Muscle of leg (tissue), 11 donors: Measurements from ENCODE around the gene ZCCHC4. TPM values are rescaled to one million over a fixed set of nuclear protein-coding genes. Genes with fewer than 3 reads are reported as not detected.

Source experiments
- DNase-seq: peaks from one replicate; pipeline ENCODE4 v3.0.0; 2013
- H3K27ac ChIP-seq: one replicate; pipeline ENCODE4 v1.5.1; 2013; ENCODE audit warnings: mild to moderate bottlenecking, low read length, control low read depth
- H3K27me3 ChIP-seq: one replicate; pipeline ENCODE4 v1.6.1; 2013; ENCODE audit warnings: low read length; ENCODE audit not compliant: control insufficient read depth, insufficient read depth
- H3K36me3 ChIP-seq: one replicate; pipeline ENCODE4 v1.6.1; 2013; ENCODE audit warnings: low read length; ENCODE audit not compliant: control insufficient read depth, insufficient read depth
- H3K4me1 ChIP-seq: one replicate; pipeline ENCODE4 v1.6.1; 2013; ENCODE audit warnings: low read length; ENCODE audit not compliant: control insufficient read depth, insufficient read depth
- H3K4me3 ChIP-seq: one replicate; pipeline ENCODE4 v1.5.1; 2013; ENCODE audit warnings: low read length, control low read depth
- H3K9me3 ChIP-seq: replicated peaks from 2 replicates; pipeline ENCODE4 v1.6.1; 2013; ENCODE audit warnings: low read depth, low read length; ENCODE audit not compliant: control insufficient read depth
- WGBS: methylation state at CpG from one replicate; pipeline ENCODE4 v1.1.5; 2013; ENCODE audit warnings: missing lambda C conversion rate; ENCODE audit not compliant: insufficient coverage; 5-methylcytosine and 5-hydroxymethylcytosine counted together
- polyA plus RNA-seq, 8 donors: library from polyadenylated mRNA; unstranded; fragments of 120-200 nt; gene quantifications; one replicate each; pipeline versions ENCODE4 v1.2.1 to v1.2.3, GENCODE V29; 2013; ENCODE audit warnings: inconsistent platforms in 1 of 8, low replicate concordance in 1 of 8; ENCODE audit not compliant: insufficient read length in 8 of 8, insufficient read depth in 1 of 8
- total RNA-seq: library from RNA; stranded (reverse); fragments of 120-200 nt; gene quantifications from one replicate; pipeline ENCODE4 v1.2.4, GENCODE V29; 2013

Gene ZCCHC4
- total and polyA plus RNA-seq, 9 donors: 7.9 to 18.6 (median 9.9) TPM

- Histone ChIP-seq H3K9me3 (peaks cover 13% of the 10 kb centered on the region), H3K36me3 (peaks cover 37% of the 10 kb centered on the region), H3K27me3 (no peaks in the 10 kb centered on the region), H3K4me3 (no peak overlapping the region), H3K27ac (no peak overlapping the region), H3K4me1 (no peaks in the 10 kb centered on the region)
- no CpG with 5 or more reads among the region's 3 CpGs for WGBS
- no peak for DNase-seq
These were observed 88.5 kb downstream of the ZCCHC4 start for GRCh38 chr4:25401066-25401465.

GRCh38 chr4:25402521-25402920 lies 89.9 kb downstream of the ZCCHC4 start:
- Histone ChIP-seq H3K4me3 (no peak overlapping the region), H3K36me3 (peaks cover 29% of the 10 kb centered on the region), H3K27ac (no peak overlapping the region), H3K4me1 (no peaks in the 10 kb centered on the region), H3K9me3 (peaks cover under 1% of the 10 kb centered on the region), H3K27me3 (no peaks in the 10 kb centered on the region)
- no peak for DNase-seq
- no CpG with 5 or more reads among the region's 1 CpG for WGBS

GRCh38 chr4:25403699-25404098 lies 91.1 kb downstream of the ZCCHC4 start:
- Histone ChIP-seq H3K27ac (no peak overlapping the region), H3K36me3 (peaks cover 26% of the 10 kb centered on the region), H3K27me3 (no peaks in the 10 kb centered on the region), H3K9me3 (no peaks in the 10 kb centered on the region), H3K4me1 (no peaks in the 10 kb centered on the region), H3K4me3 (no peak overlapping the region)
- DNase-seq: no peak

- Histone ChIP-seq H3K27me3 (no peaks in the 10 kb centered on the region), H3K9me3 (no peaks in the 10 kb centered on the region), H3K4me3 (no peak overlapping the region), H3K4me1 (no peaks in the 10 kb centered on the region), H3K27ac (no peak overlapping the region), H3K36me3 (peaks cover 24% of the 10 kb centered on the region)
- DNase-seq: no peak
- 17% methylated on average over 1 of the region's 2 CpGs for WGBS
These were observed 92.9 kb downstream of the ZCCHC4 start for GRCh38 chr4:25405453-25405852.

- no peak for DNase-seq
- Histone ChIP-seq H3K4me3 (no peak overlapping the region), H3K27ac (no peak overlapping the region), H3K36me3 (peaks cover 27% of the 10 kb centered on the region), H3K9me3 (no peaks in the 10 kb centered on the region), H3K27me3 (no peaks in the 10 kb centered on the region), H3K4me1 (no peaks in the 10 kb centered on the region)
- WGBS: 83% methylated on average over 2 of the region's 5 CpGs
These were observed 93.6 kb downstream of the ZCCHC4 start for GRCh38 chr4:25406081-25406692.

- Histone ChIP-seq H3K36me3 (peaks cover 38% of the 10 kb centered on the region), H3K27ac (no peak overlapping the region), H3K4me3 (no peak overlapping the region), H3K9me3 (no peaks in the 10 kb centered on the region), H3K27me3 (no peaks in the 10 kb centered on the region), H3K4me1 (no peaks in the 10 kb centered on the region)
- DNase-seq: no peak
- 92% methylated on average over 2 of the region's 4 CpGs for WGBS
These were observed 98.4 kb downstream of the ZCCHC4 start for GRCh38 chr4:25410820-25411529.

GRCh38 chr4:25413261-25413660 lies 100.7 kb downstream of the ZCCHC4 start:
- 100% methylated on average over 1 of the region's 3 CpGs for WGBS

GRCh38 chr4:25417014-25417413 lies 104.4 kb downstream of the ZCCHC4 start:
- Histone ChIP-seq H3K4me3 (no peak overlapping the region), H3K4me1 (no peaks in the 10 kb centered on the region), H3K27me3 (no peaks in the 10 kb centered on the region), H3K9me3 (no peaks in the 10 kb centered on the region), H3K27ac (no peak overlapping the region), H3K36me3 (peaks cover 20% of the 10 kb centered on the region)
- WGBS: no CpG with 5 or more reads among the region's 2 CpGs
- no peak for DNase-seq

More at GRCh38 chr4:25413261-25413660, 100.7 kb downstream of the ZCCHC4 start:
- no peak for DNase-seq
- Histone ChIP-seq H3K27ac (no peak overlapping the region), H3K4me1 (no peaks in the 10 kb centered on the region), H3K4me3 (no peak overlapping the region), H3K27me3 (no peaks in the 10 kb centered on the region), H3K9me3 (no peaks in the 10 kb centered on the region), H3K36me3 (peaks cover 34% of the 10 kb centered on the region)

Other genes starting within 250 kb of the ZCCHC4 start
- 10.8 TPM for gene SEPSECS, start 152.3 kb upstream of the ZCCHC4 start, total RNA-seq
- gene SEPSECS, start 152.3 kb upstream of the ZCCHC4 start, polyA plus RNA-seq: 1 to 10 TPM; 6.1 to 9.2 (median 7.3) TPM
- 7.4 TPM for gene PI4K2B, start 78.7 kb upstream of the ZCCHC4 start, total RNA-seq
- gene PI4K2B, start 78.7 kb upstream of the ZCCHC4 start, polyA plus RNA-seq: 10 to 100 TPM in 1 of 8 donors, 1 to 10 TPM in 7; 6.7 to 11.0 (median 8.1) TPM
- 22.7 TPM for gene ANAPC4, start 64.5 kb downstream of the ZCCHC4 start, total RNA-seq
- gene ANAPC4, start 64.5 kb downstream of the ZCCHC4 start, polyA plus RNA-seq: 10 to 100 TPM; 17.2 to 32.6 (median 22.9) TPM